ENCODE data around the gene XRN2. TPM values are rescaled to one million over a fixed set of nuclear protein-coding genes. Genes with fewer than 3 reads are reported as not detected.
A peak's percentile ranks its signal among the peaks of the same experiment; 100 is the strongest.

XRN2 gene
- polyA plus RNA-seq, 3 donors = 53.1 to 111 (median 101) TPM

- no peak overlapping the region for H3K27ac Mint-ChIP-seq
- H3K27me3 Mint-ChIP-seq (ENCODE audit: low read depth in 3 of 3) = peaks cover 57 to 63% (median 60%) of the 10 kb centered on the region in 3 donors
- peaks cover 41 to 42% of the 10 kb centered on the region in 2 donors for H3K36me3 Mint-ChIP-seq
- intact Hi-C loops (cut with micrococcal nuclease) = loop anchor here in 1 of 2 donors (10.0 kb wide), 1 partner anchor 113 kb away; no protein-coding TSS in a partner anchor
- no peak for TF ChIP-seq CTCF (IDR thresholded peaks at IDR 0.05)
- 13% methylated on average over 6 of the region's 10 CpGs for WGBS (ENCODE audit: insufficient coverage)
- Histone ChIP-seq H3K36me3 (replicated peaks in 1 of 2; ENCODE audit: control insufficient read depth in 1 of 2, insufficient read depth in 2 of 2, low read length in 2 of 2) (peaks cover 32 to 40% of the 10 kb centered on the region in 2 donors), H3K27ac (ENCODE audit: low read depth in 1 of 2, low read length in 2 of 2) (no peak overlapping the region), H3K9ac (ENCODE audit: insufficient read depth, low read length, poor library complexity, severe bottlenecking) (no peak overlapping the region), H3K9me3 (replicated peaks in 1 of 2; ENCODE audit: control insufficient read depth in 1 of 2, insufficient read depth in 1 of 2, low read length in 2 of 2) (peaks cover 0 to 17% of the 10 kb centered on the region in 2 donors), H3K4me1 (ENCODE audit: control insufficient read depth in 1 of 2, insufficient read depth in 2 of 2, low read length in 2 of 2) (peaks cover 0 to 13% of the 10 kb centered on the region in 2 donors), H3K79me2 (ENCODE audit: insufficient read depth, low read length) (no peaks in the 10 kb centered on the region), H3K4me2 (replicated peaks; ENCODE audit: extremely low read depth, low read length, poor library complexity, severe bottlenecking) (no peak overlapping the region), H2AFZ (ENCODE audit: insufficient read depth, low read depth, low read length, poor library complexity, severe bottlenecking) (no peak overlapping the region), H3K4me3 (replicated peaks in 1 of 3; ENCODE audit: low read depth in 2 of 3, low read length in 3 of 3) (no peak overlapping the region), H3K27me3 (ENCODE audit: control insufficient read depth in 2 of 2, insufficient read depth in 2 of 2, low read length in 2 of 2) (peaks cover 57 to 58% of the 10 kb centered on the region in 2 donors), H4K20me1 (ENCODE audit: insufficient read depth, low read length) (peaks cover 29% of the 10 kb centered on the region)
- DNase-seq = no peak
- peaks cover 25% of the 10 kb centered on the region for H3K4me1 Mint-ChIP-seq
- peak overlapping the region in 1 of 2 donors; percentile 83 for H3K4me3 Mint-ChIP-seq
- H3K9me3 Mint-ChIP-seq = peaks cover 0 to 13% (median 4%) of the 10 kb centered on the region in 7 donors
Measured at GRCh38 chr20:21391972-21392352, 88.8 kb downstream of the XRN2 start.

GRCh38 chr20:21393166-21393565 is 90.0 kb downstream of the XRN2 start:
- intact Hi-C loops (cut with micrococcal nuclease) = loop anchor here in 1 of 2 donors (10.0 kb wide), 1 partner anchor 112 kb away; no protein-coding TSS in a partner anchor
- Histone ChIP-seq H3K4me2 (replicated peaks; ENCODE audit: extremely low read depth, low read length, poor library complexity, severe bottlenecking) (no peak overlapping the region), H3K4me1 (ENCODE audit: control insufficient read depth in 1 of 2, insufficient read depth in 2 of 2, low read length in 2 of 2) (peaks cover 0 to 13% of the 10 kb centered on the region in 2 donors), H3K27me3 (ENCODE audit: control insufficient read depth in 2 of 2, insufficient read depth in 2 of 2, low read length in 2 of 2) (peaks cover 65 to 69% of the 10 kb centered on the region in 2 donors), H3K4me3 (replicated peaks in 1 of 3; ENCODE audit: low read depth in 2 of 3, low read length in 3 of 3) (no peak overlapping the region), H3K27ac (ENCODE audit: low read depth in 1 of 2, low read length in 2 of 2) (no peak overlapping the region), H3K79me2 (ENCODE audit: insufficient read depth, low read length) (no peaks in the 10 kb centered on the region), H2AFZ (ENCODE audit: insufficient read depth, low read depth, low read length, poor library complexity, severe bottlenecking) (no peak overlapping the region), H3K36me3 (replicated peaks in 1 of 2; ENCODE audit: control insufficient read depth in 1 of 2, insufficient read depth in 2 of 2, low read length in 2 of 2) (peaks cover 21 to 28% of the 10 kb centered on the region in 2 donors), H4K20me1 (ENCODE audit: insufficient read depth, low read length) (peaks cover 25% of the 10 kb centered on the region), H3K9me3 (replicated peaks in 1 of 2; ENCODE audit: control insufficient read depth in 1 of 2, insufficient read depth in 1 of 2, low read length in 2 of 2) (peaks cover 0 to 23% of the 10 kb centered on the region in 2 donors), H3K9ac (ENCODE audit: insufficient read depth, low read length, poor library complexity, severe bottlenecking) (no peak overlapping the region)
- no peak overlapping the region for H3K27ac Mint-ChIP-seq
- TF ChIP-seq CTCF (IDR thresholded peaks at IDR 0.05) = no peak
- H3K36me3 Mint-ChIP-seq = peaks cover 29 to 31% of the 10 kb centered on the region in 2 donors
- peaks cover 30% of the 10 kb centered on the region for H3K4me1 Mint-ChIP-seq
- no peak for DNase-seq
- peaks cover 65 to 74% (median 68%) of the 10 kb centered on the region in 3 donors for H3K27me3 Mint-ChIP-seq (ENCODE audit: low read depth in 3 of 3)
- peaks cover 0 to 16% (median 8%) of the 10 kb centered on the region in 7 donors for H3K9me3 Mint-ChIP-seq
- H3K4me3 Mint-ChIP-seq = peak overlapping the region in 1 of 2 donors; percentile 71
- 0% methylated on average over 1 of the region's 4 CpGs for WGBS (ENCODE audit: insufficient coverage)

All from CD14-positive monocyte (primary cell).